Subcutaneous abdominal adipose tissue (tissue), 5 donors: ENCODE data around the gene MYLK.

Experiments
- H3K27ac ChIP-seq: one replicate; pipeline ENCODE4 v1.7.0; 2013; ENCODE audit warnings: low read depth, mild to moderate bottlenecking, inconsistent platforms, low read length, moderate library complexity
- H3K27me3 ChIP-seq, 5 donors: one replicate each; pipeline ENCODE4 v1.7.0; 2013; ENCODE audit warnings: low read length in 5 of 5, inconsistent platforms in 1 of 5; ENCODE audit not compliant: control insufficient read depth in 5 of 5, insufficient read depth in 4 of 5
- H3K36me3 ChIP-seq, 5 donors: one replicate each; pipeline ENCODE4 v1.7.0; 2013; ENCODE audit warnings: low read length in 5 of 5; ENCODE audit not compliant: control insufficient read depth in 5 of 5, insufficient read depth in 5 of 5
- H3K4me1 ChIP-seq, 5 donors: one replicate each; pipeline ENCODE4 v1.7.0; 2013; ENCODE audit warnings: low read length in 5 of 5, mild to moderate bottlenecking in 3 of 5, moderate library complexity in 1 of 5; ENCODE audit not compliant: control insufficient read depth in 5 of 5, insufficient read depth in 5 of 5
- H3K4me3 ChIP-seq, 5 donors: one replicate each; pipeline ENCODE4 v1.7.0; 2013; ENCODE audit warnings: low read length in 5 of 5, low read depth in 1 of 5
- H3K9ac ChIP-seq, 5 donors: one replicate each; pipeline ENCODE4 v1.7.0; 2013; ENCODE audit warnings: low read length in 5 of 5, mild to moderate bottlenecking in 4 of 5, moderate library complexity in 3 of 5
- H3K9me3 ChIP-seq, 5 donors: one replicate each; pipeline ENCODE4 v1.7.0; 2013; ENCODE audit warnings: low read length in 5 of 5; ENCODE audit not compliant: control insufficient read depth in 5 of 5
- donor health status: healthy.
- donor health status: healthy.
- donor health status: healthy.
- donor health status: healthy.
- donor health status: healthy.

The MYLK gene

DNA sequence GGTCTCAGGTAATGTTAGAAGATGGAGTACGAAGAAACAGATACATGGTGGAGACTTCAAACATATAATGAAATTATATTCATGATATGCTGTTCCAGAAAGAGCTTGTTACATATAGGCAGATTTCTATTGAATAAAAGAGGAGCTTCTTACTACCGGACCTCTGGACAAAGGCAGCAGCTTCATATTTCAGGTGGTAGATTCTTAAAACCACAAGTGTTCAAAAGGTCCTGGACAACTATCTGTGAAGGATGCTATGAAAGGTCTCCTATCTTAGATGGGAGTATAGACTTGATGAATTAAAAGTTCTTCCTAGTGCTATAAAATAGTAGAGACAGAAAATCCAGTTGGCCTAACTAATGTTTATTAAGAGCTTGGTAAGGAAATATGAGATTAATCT is 43.2 kb downstream of the MYLK start:
- H3K36me3 ChIP-seq: peaks cover 0 to 5% (median 0%) of the 10 kb centered on the region in 5 donors

GRCh38 chr3:123837858-123838257 is 46.3 kb downstream of the MYLK start:
- Histone ChIP-seq H3K9ac (no peak overlapping the region), H3K36me3 (peaks cover 0 to 5% (median 0%) of the 10 kb centered on the region in 5 donors), H3K9me3 (peaks cover 7 to 26% (median 19%) of the 10 kb centered on the region in 5 donors), H3K27ac (no peak overlapping the region), H3K4me3 (no peak overlapping the region), H3K4me1 (peaks cover 0 to 8% (median 0%) of the 10 kb centered on the region in 5 donors), H3K27me3 (no peaks in the 10 kb centered on the region)

More for the DNA sequence above, 43.2 kb downstream of the MYLK start:
- Histone ChIP-seq H3K27me3 (no peaks in the 10 kb centered on the region), H3K9ac (no peak overlapping the region), H3K4me3 (no peak overlapping the region), H3K27ac (no peak overlapping the region), H3K9me3 (peaks cover 7 to 26% (median 23%) of the 10 kb centered on the region in 5 donors), H3K4me1 (no peaks in the 10 kb centered on the region)

DNA sequence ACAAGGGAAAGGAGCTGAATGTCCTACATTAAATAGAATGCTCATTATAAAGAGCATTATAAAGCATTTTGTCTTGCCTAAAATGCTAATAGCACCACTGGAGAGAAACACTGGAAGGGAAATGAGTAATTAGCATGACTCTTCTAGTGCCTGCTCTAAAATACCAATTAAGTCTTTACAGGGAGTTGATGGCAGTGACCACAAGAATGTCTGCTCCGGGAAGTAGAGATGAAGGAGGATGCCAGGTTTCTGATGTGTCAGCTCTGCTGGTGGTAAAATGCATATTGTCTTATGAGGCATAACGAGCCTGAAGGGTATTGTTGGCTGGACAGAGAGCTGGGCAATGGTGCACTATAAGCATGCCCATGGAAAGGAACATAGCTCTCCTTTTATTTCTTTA is 49.5 kb downstream of the MYLK start:
- Histone ChIP-seq H3K9me3 (peaks cover 0 to 7% (median 6%) of the 10 kb centered on the region in 5 donors), H3K36me3 (peaks cover 0 to 13% (median 5%) of the 10 kb centered on the region in 5 donors), H3K27me3 (no peaks in the 10 kb centered on the region), H3K4me1 (peaks cover 0 to 10% (median 3%) of the 10 kb centered on the region in 5 donors), H3K9ac (no peak overlapping the region), H3K27ac (no peak overlapping the region), H3K4me3 (no peak overlapping the region)

DNA sequence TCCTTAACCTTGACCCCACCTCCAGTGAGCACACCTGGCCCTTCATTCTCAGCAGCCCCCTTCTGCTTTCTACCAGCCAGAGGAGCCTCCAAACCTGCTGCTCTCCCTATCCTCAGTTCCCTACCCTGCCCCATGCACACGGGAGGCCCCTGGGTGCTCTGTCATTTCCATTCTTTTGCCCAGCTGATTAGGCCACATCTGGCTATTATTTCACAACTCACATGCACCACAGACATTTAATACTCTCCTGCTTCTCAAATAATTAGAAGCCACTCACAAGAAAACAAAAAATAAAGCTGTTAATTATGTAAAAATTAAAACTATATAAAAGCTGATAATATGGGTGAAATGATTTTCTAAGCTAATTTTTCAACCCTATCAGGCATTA is 50.7 kb downstream of the MYLK start:
- H3K36me3 ChIP-seq: peaks cover 0 to 14% (median 7%) of the 10 kb centered on the region in 5 donors
- no peak overlapping the region for H3K4me3 ChIP-seq
- no peak overlapping the region for H3K27ac ChIP-seq
- H3K27me3 ChIP-seq: no peaks in the 10 kb centered on the region
- H3K4me1 ChIP-seq: peaks cover 0 to 10% (median 3%) of the 10 kb centered on the region in 5 donors
- peaks cover 0 to 10% (median 7%) of the 10 kb centered on the region in 5 donors for H3K9me3 ChIP-seq
- H3K9ac ChIP-seq: no peak overlapping the region

DNA sequence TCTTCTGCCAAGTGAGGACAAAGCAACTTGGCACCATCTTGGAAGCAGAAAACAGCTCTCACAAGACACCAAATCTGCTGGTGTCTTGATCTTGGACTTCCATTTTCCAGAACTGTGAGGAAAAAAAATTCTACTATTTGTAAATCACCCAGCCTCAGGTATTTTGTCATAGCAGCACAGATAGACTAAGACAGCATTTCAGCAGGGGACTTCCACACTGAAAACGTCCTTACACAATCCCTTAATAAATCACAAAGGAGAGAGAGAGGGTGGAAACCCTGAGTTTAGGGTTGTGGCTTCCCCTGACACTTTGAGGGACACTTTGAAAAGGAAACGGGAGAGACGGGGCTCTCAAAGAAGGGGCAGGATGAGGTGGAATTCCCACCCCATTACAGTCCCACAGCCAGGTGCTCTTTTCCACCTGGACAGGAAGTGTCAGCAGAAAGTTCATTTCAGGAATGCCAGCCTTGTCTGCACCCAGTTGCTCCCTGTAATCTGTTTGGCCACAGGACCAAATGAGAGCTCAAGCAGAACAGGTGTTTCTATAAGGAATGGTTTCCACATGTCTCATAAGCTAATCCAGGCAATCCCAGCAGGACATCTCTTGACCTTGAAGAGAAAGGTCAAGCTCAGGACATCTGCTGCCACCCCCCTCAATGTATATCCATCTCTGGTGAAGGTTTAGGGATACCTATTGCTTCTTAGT is 51.3 kb downstream of the MYLK start:
- H3K4me1 ChIP-seq: peaks cover 0 to 10% (median 3%) of the 10 kb centered on the region in 5 donors
- H3K9me3 ChIP-seq: peaks cover 0 to 16% (median 7%) of the 10 kb centered on the region in 5 donors
- H3K27ac ChIP-seq: no peak overlapping the region
- peaks cover 0 to 14% (median 7%) of the 10 kb centered on the region in 5 donors for H3K36me3 ChIP-seq
- H3K9ac ChIP-seq: no peak overlapping the region
- H3K4me3 ChIP-seq: no peak overlapping the region
- no peaks in the 10 kb centered on the region for H3K27me3 ChIP-seq

- peaks cover 0 to 18% (median 7%) of the 10 kb centered on the region in 5 donors for H3K9me3 ChIP-seq
Observed at GRCh38 chr3:123831420-123831819, 52.7 kb downstream of the MYLK start.

DNA sequence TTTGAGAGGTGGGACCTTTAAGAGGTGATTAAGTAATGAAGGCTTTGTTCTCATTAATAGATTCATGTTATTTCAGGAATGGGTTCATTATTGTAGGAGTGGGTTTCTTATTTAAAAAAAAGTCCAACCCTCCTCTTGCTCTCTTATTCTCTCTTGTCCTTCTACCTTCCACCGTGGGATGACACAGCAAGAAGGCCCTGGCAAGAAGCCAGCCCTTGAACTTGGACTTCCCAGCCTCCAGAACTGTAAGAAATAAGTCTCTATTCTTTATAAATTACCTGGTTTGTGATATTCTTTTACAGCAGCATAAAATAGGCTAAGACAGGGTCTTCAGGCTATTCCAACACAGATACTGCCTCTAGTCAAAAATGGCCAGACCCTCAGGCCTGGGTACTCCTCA is 62.2 kb downstream of the MYLK start:
- Histone ChIP-seq H3K9ac (no peak overlapping the region), H3K27me3 (no peaks in the 10 kb centered on the region), H3K9me3 (peaks cover 0 to 14% (median 11%) of the 10 kb centered on the region in 5 donors), H3K27ac (no peak overlapping the region), H3K36me3 (peaks cover 0 to 3% (median 0%) of the 10 kb centered on the region in 5 donors), H3K4me1 (peaks cover 0 to 9% (median 7%) of the 10 kb centered on the region in 5 donors), H3K4me3 (no peak overlapping the region)

More at GRCh38 chr3:123831420-123831819, 52.7 kb downstream of the MYLK start:
- Histone ChIP-seq H3K27ac (no peak overlapping the region), H3K4me1 (peaks cover 0 to 10% (median 3%) of the 10 kb centered on the region in 5 donors), H3K9ac (no peak overlapping the region), H3K27me3 (no peaks in the 10 kb centered on the region), H3K4me3 (no peak overlapping the region), H3K36me3 (peaks cover 0 to 14% (median 7%) of the 10 kb centered on the region in 5 donors)

- Histone ChIP-seq H3K4me3 (no peak overlapping the region), H3K27me3 (no peaks in the 10 kb centered on the region), H3K9ac (no peak overlapping the region), H3K9me3 (peaks cover 0 to 6% (median 0%) of the 10 kb centered on the region in 5 donors), H3K27ac (no peak overlapping the region), H3K4me1 (peaks cover 6 to 29% (median 25%) of the 10 kb centered on the region in 5 donors), H3K36me3 (no peaks in the 10 kb centered on the region)
Observed at GRCh38 chr3:123819949-123820348, 64.2 kb downstream of the MYLK start.

GRCh38 chr3:123818921-123819429 is 65.2 kb downstream of the MYLK start:
- Histone ChIP-seq H3K4me3 (no peak overlapping the region), H3K9ac (no peak overlapping the region), H3K4me1 (peaks cover 6 to 29% (median 25%) of the 10 kb centered on the region in 5 donors), H3K9me3 (peaks cover 0 to 6% (median 0%) of the 10 kb centered on the region in 5 donors), H3K27me3 (no peaks in the 10 kb centered on the region), H3K27ac (no peak overlapping the region), H3K36me3 (no peaks in the 10 kb centered on the region)

GRCh38 chr3:123818324-123818920 is 65.7 kb downstream of the MYLK start:
- Histone ChIP-seq H3K4me1 (peaks cover 6 to 29% (median 25%) of the 10 kb centered on the region in 5 donors), H3K27me3 (no peaks in the 10 kb centered on the region), H3K27ac (no peak overlapping the region), H3K9me3 (peaks cover 0 to 6% (median 0%) of the 10 kb centered on the region in 5 donors), H3K9ac (no peak overlapping the region), H3K36me3 (no peaks in the 10 kb centered on the region), H3K4me3 (no peak overlapping the region)
